AG04449 (cell line): ENCODE results near the gene SIGLEC5.

Experiments
- CTCF ChIA-PET: fragments of 350-600 bp; formaldehyde crosslinking; extraction: SDS; loops from one replicate; lab custom pipeline; 2021; ENCODE audit warnings: antibody characterized with exemption; lab: Yijun Ruan, JAX
- POLR2A ChIA-PET: fragments of 400-600, 350-600 bp; formaldehyde crosslinking; extraction: SDS; loops from one replicate; lab custom pipeline; 2020; ENCODE audit warnings: antibody characterized with exemption, inconsistent platforms; lab: Yijun Ruan, JAX
- DNase-seq: peaks from one replicate; pipeline ENCODE4 v3.0.0-alpha.2; 2010; ENCODE audit warnings: low read depth, low spot score
- H3K4me3 ChIP-seq: 2 replicates; pipeline ENCODE4 v1.5.1; 2011; ENCODE audit warnings: low read depth, mild to moderate bottlenecking, control low read depth, low read length
- TF ChIP-seq, protein P1 (sequence below): IDR thresholded peaks from one replicate; pipeline ENCODE4 v1.5.1; 2011; ENCODE audit warnings: mild to moderate bottlenecking, moderate library complexity, low read length, control low read depth, inconsistent platforms; ENCODE audit not compliant: insufficient read depth; ENCODE audit errors: missing control alignments

The SIGLEC5 gene

DNA sequence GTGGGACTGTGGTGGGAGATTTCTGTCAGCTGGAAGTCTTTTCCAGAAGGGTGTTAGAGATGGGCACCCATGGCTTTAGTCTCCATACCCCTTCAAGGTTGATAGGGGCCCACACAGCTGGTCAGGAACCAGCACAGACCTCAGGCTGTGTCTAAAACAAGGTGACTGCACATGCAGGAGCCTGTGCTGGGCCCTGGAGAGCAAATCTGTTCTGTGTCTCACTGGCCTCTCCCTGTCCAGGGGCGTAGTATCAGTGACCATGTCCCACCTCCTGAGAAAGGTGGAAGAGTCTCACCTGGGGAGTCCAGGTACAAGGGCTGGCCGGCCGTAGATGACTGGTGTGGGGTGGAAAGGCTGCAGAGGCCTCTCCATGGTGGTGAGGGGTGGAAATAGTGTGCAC is 39.8 kb downstream of the SIGLEC5 start:
- ChIA-PET CTCF (no interaction called here), POLR2A (no interaction called here)
- TF ChIP-seq, protein P1, sequence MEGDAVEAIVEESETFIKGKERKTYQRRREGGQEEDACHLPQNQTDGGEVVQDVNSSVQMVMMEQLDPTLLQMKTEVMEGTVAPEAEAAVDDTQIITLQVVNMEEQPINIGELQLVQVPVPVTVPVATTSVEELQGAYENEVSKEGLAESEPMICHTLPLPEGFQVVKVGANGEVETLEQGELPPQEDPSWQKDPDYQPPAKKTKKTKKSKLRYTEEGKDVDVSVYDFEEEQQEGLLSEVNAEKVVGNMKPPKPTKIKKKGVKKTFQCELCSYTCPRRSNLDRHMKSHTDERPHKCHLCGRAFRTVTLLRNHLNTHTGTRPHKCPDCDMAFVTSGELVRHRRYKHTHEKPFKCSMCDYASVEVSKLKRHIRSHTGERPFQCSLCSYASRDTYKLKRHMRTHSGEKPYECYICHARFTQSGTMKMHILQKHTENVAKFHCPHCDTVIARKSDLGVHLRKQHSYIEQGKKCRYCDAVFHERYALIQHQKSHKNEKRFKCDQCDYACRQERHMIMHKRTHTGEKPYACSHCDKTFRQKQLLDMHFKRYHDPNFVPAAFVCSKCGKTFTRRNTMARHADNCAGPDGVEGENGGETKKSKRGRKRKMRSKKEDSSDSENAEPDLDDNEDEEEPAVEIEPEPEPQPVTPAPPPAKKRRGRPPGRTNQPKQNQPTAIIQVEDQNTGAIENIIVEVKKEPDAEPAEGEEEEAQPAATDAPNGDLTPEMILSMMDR = no peak
- H3K4me3 ChIP-seq = no peak overlapping the region
- DNase-seq = no peak

DNA sequence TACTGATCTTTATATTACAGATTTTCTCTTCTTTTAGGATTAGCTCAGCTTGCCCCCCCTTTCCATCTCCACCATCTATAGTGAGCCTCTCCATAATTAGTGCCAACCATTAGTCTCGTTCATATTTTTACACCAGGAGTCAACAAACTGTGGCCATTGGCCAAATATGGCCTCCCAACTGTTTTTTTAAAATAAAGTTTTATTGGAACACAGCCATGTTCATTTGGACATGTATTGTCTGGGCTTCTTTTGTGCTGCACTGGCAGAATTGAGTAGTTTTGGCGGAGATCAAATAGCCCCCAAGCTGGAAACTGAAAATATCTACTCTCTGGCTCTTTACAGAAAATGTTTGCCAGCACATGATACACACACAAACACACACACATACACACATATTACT is 40.7 kb downstream of the SIGLEC5 start:
- POLR2A ChIA-PET = no interaction called here
- DNase-seq = no peak
- CTCF ChIA-PET = no interaction called here

DNA sequence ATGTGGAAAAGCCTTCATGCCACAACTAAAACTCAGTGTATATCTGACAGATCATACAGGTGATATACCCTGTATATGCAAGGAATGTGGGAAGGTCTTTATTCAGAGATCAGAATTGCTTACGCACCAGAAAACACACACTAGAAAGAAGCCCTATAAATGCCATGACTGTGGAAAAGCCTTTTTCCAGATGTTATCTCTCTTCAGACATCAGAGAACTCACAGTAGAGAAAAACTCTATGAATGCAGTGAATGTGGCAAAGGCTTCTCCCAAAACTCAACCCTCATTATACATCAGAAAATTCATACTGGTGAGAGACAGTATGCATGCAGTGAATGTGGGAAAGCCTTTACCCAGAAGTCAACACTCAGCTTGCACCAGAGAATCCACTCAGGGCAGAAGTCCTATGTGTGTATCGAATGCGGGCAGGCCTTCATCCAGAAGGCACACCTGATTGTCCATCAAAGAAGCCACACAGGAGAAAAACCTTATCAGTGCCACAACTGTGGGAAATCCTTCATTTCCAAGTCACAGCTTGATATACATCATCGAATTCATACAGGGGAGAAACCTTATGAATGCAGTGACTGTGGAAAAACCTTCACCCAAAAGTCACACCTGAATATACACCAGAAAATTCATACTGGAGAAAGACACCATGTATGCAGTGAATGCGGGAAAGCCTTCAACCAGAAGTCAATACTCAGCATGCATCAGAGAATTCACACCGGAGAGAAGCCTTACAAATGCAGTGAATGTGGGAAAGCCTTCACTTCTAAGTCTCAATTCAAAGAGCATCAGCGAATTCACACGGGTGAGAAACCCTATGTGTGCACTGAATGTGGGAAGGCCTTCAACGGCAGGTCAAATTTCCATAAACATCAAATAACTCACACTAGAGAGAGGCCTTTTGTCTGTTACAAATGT is 42.7 kb downstream of the SIGLEC5 start:
- TF ChIP-seq, protein P1 = no peak
- POLR2A ChIA-PET = no interaction called here
- CTCF ChIA-PET = no interaction called here
- H3K4me3 ChIP-seq = no peak overlapping the region
- DNase-seq = no peak

More for the DNA sequence above, 40.7 kb downstream of the SIGLEC5 start:
- H3K4me3 ChIP-seq = no peak overlapping the region
- TF ChIP-seq, protein P1 = no peak

DNA sequence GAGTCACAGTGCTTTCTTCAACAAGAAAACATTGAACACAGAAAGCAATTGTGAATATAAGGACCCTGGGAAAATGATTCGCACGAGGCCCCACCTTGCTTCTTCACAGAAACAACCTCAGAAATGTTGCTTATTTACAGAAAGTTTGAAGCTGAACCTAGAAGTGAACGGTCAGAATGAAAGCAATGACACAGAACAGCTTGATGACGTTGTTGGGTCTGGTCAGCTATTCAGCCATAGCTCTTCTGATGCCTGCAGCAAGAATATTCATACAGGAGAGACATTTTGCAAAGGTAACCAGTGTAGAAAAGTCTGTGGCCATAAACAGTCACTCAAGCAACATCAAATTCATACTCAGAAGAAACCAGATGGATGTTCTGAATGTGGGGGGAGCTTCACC is 43.4 kb downstream of the SIGLEC5 start:
- no peak overlapping the region for H3K4me3 ChIP-seq
- POLR2A ChIA-PET = no interaction called here
- no peak for DNase-seq
- TF ChIP-seq, protein P1 = no peak
- CTCF ChIA-PET = no interaction called here

DNA sequence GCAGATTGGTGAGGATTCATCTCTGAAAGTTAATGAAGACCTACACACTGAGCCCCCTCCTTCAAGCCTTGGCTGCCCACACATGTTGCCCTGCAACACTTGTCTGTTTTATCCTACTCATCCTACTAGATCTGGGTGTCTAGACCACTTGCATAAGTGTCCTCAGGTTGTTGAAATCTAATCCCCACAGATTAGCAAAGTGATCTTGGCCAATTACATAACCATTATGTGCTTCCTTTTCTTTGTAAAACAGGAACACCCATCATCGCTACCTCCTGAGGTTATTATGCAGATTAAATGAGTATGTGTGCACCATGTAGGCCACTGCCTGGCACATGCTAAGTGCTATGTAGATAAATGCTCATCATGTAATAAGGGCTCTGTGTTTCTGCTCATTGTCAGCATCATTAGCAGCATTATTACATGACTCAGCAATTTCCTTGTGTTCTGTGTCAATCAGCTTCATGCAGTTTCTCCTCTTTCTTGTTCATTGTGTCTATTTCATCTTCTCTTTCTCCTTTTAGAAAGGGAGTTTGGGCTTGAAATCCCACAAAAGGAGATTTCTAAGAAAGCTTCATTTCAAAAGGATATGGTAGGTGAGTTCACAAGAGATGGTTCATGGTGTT is 44.0 kb downstream of the SIGLEC5 start:
- ChIA-PET POLR2A (no interaction called here), CTCF (no interaction called here)
- no peak overlapping the region for H3K4me3 ChIP-seq
- TF ChIP-seq, protein P1 = no peak
- DNase-seq = no peak

DNA sequence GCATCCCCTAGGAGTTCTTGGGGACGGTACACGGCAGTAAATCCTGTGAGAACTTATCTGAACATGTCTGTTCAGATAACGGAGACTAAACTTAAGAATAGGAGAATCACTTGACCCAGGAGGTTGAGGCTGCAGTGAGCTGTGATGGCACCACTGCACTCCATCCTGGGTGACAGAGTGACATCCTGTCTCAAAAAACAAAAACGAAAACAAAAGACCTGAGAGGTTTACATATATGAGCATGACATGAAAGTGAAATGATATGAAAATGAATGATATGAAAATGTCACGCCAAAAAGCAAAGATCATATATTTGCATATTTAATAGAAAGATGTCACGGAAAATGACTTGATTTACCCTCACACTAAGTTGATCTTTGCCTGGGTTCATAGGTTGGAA is 53.4 kb downstream of the SIGLEC5 start:
- POLR2A ChIA-PET = no interaction called here
- no peak overlapping the region for H3K4me3 ChIP-seq
- no peak for DNase-seq
- CTCF ChIA-PET = no interaction called here
- TF ChIP-seq, protein P1 = no peak
